CD14-positive monocyte (primary cell): ENCODE results near the gene PDE7B. TPM values are rescaled to one million over a fixed set of nuclear protein-coding genes. Genes with fewer than 3 reads are reported as not detected.

Source experiments
- DNase-seq, 3 donors: peaks; one replicate each; pipeline ENCODE4 v3.0.0-alpha.2; 2011 to 2022
- H2AFZ ChIP-seq: 2 replicates; pipeline ENCODE4 v1.6.0; 2012; ENCODE audit warnings: mild to moderate bottlenecking, low read depth, low read length, inconsistent platforms; ENCODE audit not compliant: insufficient read depth, poor library complexity, severe bottlenecking
- H3K27ac ChIP-seq, 2 donors: 1 replicate in 1 of 2; 2 replicates in 1 of 2; pipeline ENCODE4 v1.5.1; 2012 to 2013; ENCODE audit warnings: low read length in 2 of 2, control low read depth in 1 of 2, inconsistent platforms in 1 of 2, low read depth in 1 of 2, mild to moderate bottlenecking in 1 of 2
- H3K27me3 ChIP-seq, 2 donors: one replicate each; pipeline versions ENCODE4 v1.6.0 to v1.6.1; 2011 to 2013; ENCODE audit warnings: low read length in 2 of 2; ENCODE audit not compliant: control insufficient read depth in 2 of 2, insufficient read depth in 2 of 2
- H3K36me3 ChIP-seq, 2 donors: replicated peaks in 1 of 2; 1 replicate in 1 of 2; 2 replicates in 1 of 2; pipeline versions ENCODE4 v1.5.1 to v1.6.1; 2012 to 2013; ENCODE audit warnings: low read length in 2 of 2, control low read depth in 1 of 2, inconsistent platforms in 1 of 2, mild to moderate bottlenecking in 1 of 2; ENCODE audit not compliant: insufficient read depth in 2 of 2, control insufficient read depth in 1 of 2
- H3K4me1 ChIP-seq, 2 donors: 1 replicate in 1 of 2; 2 replicates in 1 of 2; pipeline versions ENCODE4 v1.5.1 to v1.6.1; 2012 to 2013; ENCODE audit warnings: low read length in 2 of 2, control low read depth in 1 of 2, inconsistent platforms in 1 of 2, mild to moderate bottlenecking in 1 of 2, moderate library complexity in 1 of 2; ENCODE audit not compliant: insufficient read depth in 2 of 2, control insufficient read depth in 1 of 2
- H3K4me2 ChIP-seq: replicated peaks from 2 replicates; pipeline ENCODE3; 2012; ENCODE audit warnings: low read length, moderate library complexity, mild to moderate bottlenecking; ENCODE audit not compliant: poor library complexity, severe bottlenecking; ENCODE audit errors: extremely low read depth
- H3K4me3 ChIP-seq, 3 experiments: fragments of 200-600 bp in 1 of 3; sonication (generic) in 1 of 3; replicated peaks in 1 of 3; 1 replicate in 2 of 3; 2 replicates in 1 of 3; pipeline ENCODE4 v1.5.1; 2011 to 2013; ENCODE audit warnings: low read length in 3 of 3, mild to moderate bottlenecking in 3 of 3, control low read depth in 2 of 3, low read depth in 2 of 3, inconsistent platforms in 1 of 3, moderate library complexity in 1 of 3
- H3K79me2 ChIP-seq: 2 replicates; pipeline ENCODE4 v1.6.0; 2012; ENCODE audit warnings: mild to moderate bottlenecking, control low read depth, inconsistent platforms, low read length, moderate library complexity; ENCODE audit not compliant: insufficient read depth
- H3K9ac ChIP-seq: 2 replicates; pipeline ENCODE4 v1.6.0; 2017; ENCODE audit warnings: low read length, mild to moderate bottlenecking; ENCODE audit not compliant: insufficient read depth, poor library complexity, severe bottlenecking
- H3K9me3 ChIP-seq, 2 donors: replicated peaks in 1 of 2; 1 replicate in 1 of 2; 2 replicates in 1 of 2; pipeline versions ENCODE4 v1.5.1 to v1.6.1; 2012 to 2013; ENCODE audit warnings: low read length in 2 of 2, control low read depth in 1 of 2; ENCODE audit not compliant: control insufficient read depth in 1 of 2, insufficient read depth in 1 of 2
- H4K20me1 ChIP-seq: 2 replicates; pipeline ENCODE4 v1.6.0; 2012; ENCODE audit warnings: mild to moderate bottlenecking, low read length, control low read depth, moderate library complexity; ENCODE audit not compliant: insufficient read depth
- H3K27ac Mint-ChIP-seq, 7 donors: one replicate each; pipeline ENCODE4 v1.8.0; 2020; ENCODE audit warnings: mild to moderate bottlenecking in 7 of 7, mixed read lengths in 7 of 7, moderate library complexity in 6 of 7, inconsistent platforms in 2 of 7
- H3K27me3 Mint-ChIP-seq, 3 donors: one replicate each; pipeline ENCODE4 v1.8.0; 2021 to 2022; ENCODE audit warnings: low read depth in 3 of 3, mild to moderate bottlenecking in 3 of 3, mixed read lengths in 3 of 3, moderate library complexity in 3 of 3, inconsistent platforms in 1 of 3
- H3K36me3 Mint-ChIP-seq, 2 donors: one replicate each; pipeline ENCODE4 v1.8.0; 2020; ENCODE audit warnings: mixed read lengths in 2 of 2, inconsistent platforms in 1 of 2, mild to moderate bottlenecking in 1 of 2
- H3K4me1 Mint-ChIP-seq: one replicate; pipeline ENCODE4 v1.8.0; 2020; ENCODE audit warnings: mild to moderate bottlenecking, mixed read lengths
- H3K4me3 Mint-ChIP-seq, 2 donors: one replicate each; pipeline ENCODE4 v1.8.0; 2020; ENCODE audit warnings: mild to moderate bottlenecking in 2 of 2, mixed read lengths in 2 of 2, moderate library complexity in 1 of 2
- H3K9me3 Mint-ChIP-seq, 7 donors: one replicate each; pipeline ENCODE4 v1.8.0; 2020 to 2022; ENCODE audit warnings: mixed read lengths in 7 of 7, mild to moderate bottlenecking in 6 of 7, moderate library complexity in 6 of 7, inconsistent platforms in 2 of 7
- CTCF ChIP-seq: fragments of 200-600 bp; IDR thresholded peaks from one replicate; pipeline ENCODE4 v1.8.0; 2022; ENCODE audit warnings: antibody characterized with exemption, mild to moderate bottlenecking
- WGBS: methylation state at CpG from one replicate; pipeline ENCODE4 v1.1.5; 2013; ENCODE audit warnings: missing lambda C conversion rate; ENCODE audit not compliant: insufficient coverage; 5-methylcytosine and 5-hydroxymethylcytosine counted together
- intact Hi-C, 2 donors: fragments of 100-400 bp; cut with micrococcal nuclease; formaldehyde crosslinking; loops; one replicate each; pipeline versions ENCODE4 v1.15.0 to v1.15.1; 2023
- polyA plus RNA-seq, 3 donors: library from polyadenylated mRNA; depleted of rRNA in 1 of 3; unstranded in 2 of 3; stranded (reverse) in 1 of 3; fragments of 300-500 nt in 2 of 3; fragments of >200 nt in 1 of 3; fragmentation: Illumina TruSeq in 2 of 3; gene quantifications; 1 replicate in 2 of 3; 2 replicates in 1 of 3; pipeline ENCODE4 v1.2.3, GENCODE V29; 2012 to 2021

Gene PDE7B
- polyA plus RNA-seq, 3 donors: 0.37 to 1.1 (median 0.89) TPM

GRCh38 chr6:135919026-135919425 is 67.5 kb downstream of the PDE7B start:
- no peaks in the 10 kb centered on the region for H3K27me3 ChIP-seq
- H3K4me2 ChIP-seq: no peak overlapping the region
- H3K79me2 ChIP-seq: no peaks in the 10 kb centered on the region
- no peaks in the 10 kb centered on the region for H3K36me3 ChIP-seq
- WGBS: no CpG with 5 or more reads among the region's 4 CpGs
- intact Hi-C loops: no loop called here
- Mint-ChIP-seq H3K36me3 (no peaks in the 10 kb centered on the region), H3K27me3 (peaks cover 0 to 3% (median 1%) of the 10 kb centered on the region in 3 donors), H3K9me3 (peaks cover 0 to 2% (median 0%) of the 10 kb centered on the region in 7 donors), H3K4me3 (no peak overlapping the region), H3K4me1 (no peaks in the 10 kb centered on the region), H3K27ac (no peak overlapping the region)
- DNase-seq: no peak
- H3K9me3 ChIP-seq: no peaks in the 10 kb centered on the region
- no peak for TF ChIP-seq CTCF
- H2AFZ ChIP-seq: no peak overlapping the region
- no peak overlapping the region for H3K4me3 ChIP-seq
- no peaks in the 10 kb centered on the region for H3K4me1 ChIP-seq
- no peak overlapping the region for H3K27ac ChIP-seq
- no peak overlapping the region for H3K9ac ChIP-seq
- no peaks in the 10 kb centered on the region for H4K20me1 ChIP-seq

DNA sequence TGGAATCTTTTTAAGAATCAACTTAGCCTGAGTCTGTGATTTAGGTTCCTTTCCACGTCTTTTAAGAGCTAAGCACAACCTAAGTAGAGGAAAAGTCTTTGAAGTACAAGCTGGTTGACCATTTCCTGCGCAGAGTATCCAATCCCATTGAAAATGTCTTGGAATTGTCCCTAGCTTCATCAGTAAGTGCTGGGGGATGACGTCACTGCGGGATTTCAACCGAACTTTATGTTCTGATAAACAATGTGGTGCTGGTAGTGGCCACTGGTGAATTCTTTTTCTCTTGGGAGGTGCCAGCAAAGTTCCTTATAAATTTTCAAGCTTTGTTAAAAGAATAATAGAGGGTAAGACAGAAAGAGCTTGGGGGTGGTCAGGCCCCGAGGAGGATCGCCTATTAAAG is 69.2 kb downstream of the PDE7B start:
- H3K4me2 ChIP-seq: no peak overlapping the region
- no peaks in the 10 kb centered on the region for H3K9me3 ChIP-seq
- intact Hi-C loops: no loop called here
- Mint-ChIP-seq H3K4me1 (no peaks in the 10 kb centered on the region), H3K36me3 (no peaks in the 10 kb centered on the region), H3K27ac (no peak overlapping the region), H3K4me3 (no peak overlapping the region), H3K9me3 (peaks cover 0 to 2% (median 0%) of the 10 kb centered on the region in 7 donors), H3K27me3 (peaks cover 1 to 3% (median 1%) of the 10 kb centered on the region in 3 donors)
- no peaks in the 10 kb centered on the region for H3K4me1 ChIP-seq
- WGBS: 100% methylated on average over 1 of the region's 7 CpGs
- no peak for DNase-seq
- no peak overlapping the region for H3K9ac ChIP-seq
- H3K27me3 ChIP-seq: no peaks in the 10 kb centered on the region
- H3K36me3 ChIP-seq: no peaks in the 10 kb centered on the region
- H2AFZ ChIP-seq: no peak overlapping the region
- no peak overlapping the region for H3K27ac ChIP-seq
- H4K20me1 ChIP-seq: no peaks in the 10 kb centered on the region
- TF ChIP-seq CTCF: no peak
- H3K79me2 ChIP-seq: no peaks in the 10 kb centered on the region
- no peak overlapping the region for H3K4me3 ChIP-seq
